NCI-H2196 treated with DMSO at 0.1 percent for 48 hours (cell line): ENCODE data around the gene NT5E.
"Not testable (repeated sequence)": the region's sequence is repeated elsewhere in the genome, so short reads cannot be mapped to it uniquely, and the experiment has no call there.

Source experiments
- DNase-seq: peaks from one replicate; lab custom pipeline; 2025; ENCODE audit not compliant: unreplicated experiment; lab: John Stamatoyannopoulos, UW

Gene NT5E

GRCh38 chr6:85449818-85450759 lies at the start of gene NT5E:
Gene NT5E (plus strand): TSS chr6:85450083. CDS start chr6:85450140, 57 bp downstream.
- no peak for DNase-seq

GRCh38 chr6:85400331-85400730 lies 49.6 kb upstream of the NT5E start:
- no peak for DNase-seq

- no peak for DNase-seq
Observed at GRCh38 chr6:85401186-85402021, 48.5 kb upstream of the NT5E start.

GRCh38 chr6:85402071-85402470 lies 47.8 kb upstream of the NT5E start:
- DNase-seq = no peak

GRCh38 chr6:85402922-85403321 lies 47.0 kb upstream of the NT5E start:
- DNase-seq = no peak

GRCh38 chr6:85403331-85404015 lies 46.4 kb upstream of the NT5E start:
- no peak for DNase-seq

- not testable (repeated sequence) for DNase-seq
Observed at GRCh38 chr6:85404016-85404563, 45.8 kb upstream of the NT5E start.

- DNase-seq = no peak
Observed at GRCh38 chr6:85404564-85405174, 45.2 kb upstream of the NT5E start.

GRCh38 chr6:85405175-85405852 lies 44.6 kb upstream of the NT5E start:
- DNase-seq = no peak

- no peak for DNase-seq
Observed at GRCh38 chr6:85405853-85406198, 44.1 kb upstream of the NT5E start.

GRCh38 chr6:85406641-85407075 lies 43.2 kb upstream of the NT5E start:
- no peak for DNase-seq

GRCh38 chr6:85408039-85408438 lies 41.8 kb upstream of the NT5E start:
- no peak for DNase-seq

GRCh38 chr6:85412911-85413430 lies 36.9 kb upstream of the NT5E start:
- DNase-seq = no peak

GRCh38 chr6:85416049-85416448 lies 33.8 kb upstream of the NT5E start:
- no peak for DNase-seq

GRCh38 chr6:85416766-85417165 lies 33.1 kb upstream of the NT5E start:
- DNase-seq = no peak

- no peak for DNase-seq
Observed at GRCh38 chr6:85417336-85417735, 32.5 kb upstream of the NT5E start.

- no peak for DNase-seq
Observed at GRCh38 chr6:85418059-85418458, 31.8 kb upstream of the NT5E start.

- DNase-seq = no peak
Observed at GRCh38 chr6:85419046-85419759, 30.7 kb upstream of the NT5E start.

GRCh38 chr6:85420551-85420950 lies 29.3 kb upstream of the NT5E start:
- no peak for DNase-seq
